GM12864 (cell line): Measurements from ENCODE around the gene SLC66A1.

Experiments used
- DNase-seq: peaks from one replicate; pipeline ENCODE4 v3.0.0-alpha.2; 2011; ENCODE audit warnings: low read depth
- H3K4me3 ChIP-seq: 2 replicates; pipeline ENCODE4 v1.5.1; 2011; ENCODE audit warnings: mild to moderate bottlenecking, low read depth, low read length, control low read depth
- TF ChIP-seq, protein P1 (sequence below): IDR thresholded peaks from 2 replicates; pipeline ENCODE4 v1.5.1; 2011; ENCODE audit warnings: low read depth, mild to moderate bottlenecking, moderate library complexity, low read length, control low read depth, inconsistent platforms; ENCODE audit errors: missing control alignments

Gene SLC66A1

DNA sequence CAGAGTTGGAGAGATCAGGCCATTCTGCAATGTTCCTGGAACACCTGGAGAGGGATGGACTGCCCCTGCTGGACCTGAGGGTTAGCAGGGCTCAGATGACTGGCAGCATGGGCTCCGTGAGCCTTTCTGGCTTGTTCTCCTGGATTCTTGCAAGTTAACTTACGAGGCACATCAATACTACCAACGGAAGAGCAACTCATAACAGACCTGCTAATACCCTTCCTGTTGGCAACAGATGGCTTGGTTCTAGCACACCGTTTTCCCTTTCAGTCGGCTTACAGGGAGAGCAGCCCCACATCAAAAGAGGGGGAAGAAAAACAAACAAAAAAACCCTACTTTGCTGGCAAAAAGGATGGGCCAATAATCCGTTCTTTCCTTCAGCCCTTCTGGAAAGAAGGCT is 47.9 kb downstream of the SLC66A1 start:
- TF ChIP-seq, protein P1, sequence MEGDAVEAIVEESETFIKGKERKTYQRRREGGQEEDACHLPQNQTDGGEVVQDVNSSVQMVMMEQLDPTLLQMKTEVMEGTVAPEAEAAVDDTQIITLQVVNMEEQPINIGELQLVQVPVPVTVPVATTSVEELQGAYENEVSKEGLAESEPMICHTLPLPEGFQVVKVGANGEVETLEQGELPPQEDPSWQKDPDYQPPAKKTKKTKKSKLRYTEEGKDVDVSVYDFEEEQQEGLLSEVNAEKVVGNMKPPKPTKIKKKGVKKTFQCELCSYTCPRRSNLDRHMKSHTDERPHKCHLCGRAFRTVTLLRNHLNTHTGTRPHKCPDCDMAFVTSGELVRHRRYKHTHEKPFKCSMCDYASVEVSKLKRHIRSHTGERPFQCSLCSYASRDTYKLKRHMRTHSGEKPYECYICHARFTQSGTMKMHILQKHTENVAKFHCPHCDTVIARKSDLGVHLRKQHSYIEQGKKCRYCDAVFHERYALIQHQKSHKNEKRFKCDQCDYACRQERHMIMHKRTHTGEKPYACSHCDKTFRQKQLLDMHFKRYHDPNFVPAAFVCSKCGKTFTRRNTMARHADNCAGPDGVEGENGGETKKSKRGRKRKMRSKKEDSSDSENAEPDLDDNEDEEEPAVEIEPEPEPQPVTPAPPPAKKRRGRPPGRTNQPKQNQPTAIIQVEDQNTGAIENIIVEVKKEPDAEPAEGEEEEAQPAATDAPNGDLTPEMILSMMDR: no peak
- DNase-seq: no peak
- H3K4me3 ChIP-seq: no peak overlapping the region

DNA sequence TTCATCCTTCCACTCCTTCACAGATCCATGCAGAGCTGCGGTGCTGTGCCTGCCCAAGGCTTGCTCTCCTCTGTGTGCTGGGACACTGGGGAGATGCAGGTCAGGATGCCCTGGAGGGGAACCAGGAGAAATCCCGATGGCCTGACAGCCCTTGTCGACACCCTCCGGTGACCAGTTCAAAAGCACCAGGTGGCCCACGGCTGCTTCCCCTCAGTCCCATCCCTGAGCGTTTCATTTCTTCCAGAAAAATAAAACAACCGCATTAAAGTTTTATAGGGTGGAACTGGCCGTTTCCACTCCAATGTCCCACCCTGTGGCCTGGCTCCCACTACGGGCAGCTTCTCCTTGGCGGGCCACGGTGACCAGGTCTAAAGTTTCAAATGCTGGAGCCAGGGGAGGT is 48.3 kb downstream of the SLC66A1 start:
- TF ChIP-seq, protein P1: no peak
- no peak overlapping the region for H3K4me3 ChIP-seq
- no peak for DNase-seq

DNA sequence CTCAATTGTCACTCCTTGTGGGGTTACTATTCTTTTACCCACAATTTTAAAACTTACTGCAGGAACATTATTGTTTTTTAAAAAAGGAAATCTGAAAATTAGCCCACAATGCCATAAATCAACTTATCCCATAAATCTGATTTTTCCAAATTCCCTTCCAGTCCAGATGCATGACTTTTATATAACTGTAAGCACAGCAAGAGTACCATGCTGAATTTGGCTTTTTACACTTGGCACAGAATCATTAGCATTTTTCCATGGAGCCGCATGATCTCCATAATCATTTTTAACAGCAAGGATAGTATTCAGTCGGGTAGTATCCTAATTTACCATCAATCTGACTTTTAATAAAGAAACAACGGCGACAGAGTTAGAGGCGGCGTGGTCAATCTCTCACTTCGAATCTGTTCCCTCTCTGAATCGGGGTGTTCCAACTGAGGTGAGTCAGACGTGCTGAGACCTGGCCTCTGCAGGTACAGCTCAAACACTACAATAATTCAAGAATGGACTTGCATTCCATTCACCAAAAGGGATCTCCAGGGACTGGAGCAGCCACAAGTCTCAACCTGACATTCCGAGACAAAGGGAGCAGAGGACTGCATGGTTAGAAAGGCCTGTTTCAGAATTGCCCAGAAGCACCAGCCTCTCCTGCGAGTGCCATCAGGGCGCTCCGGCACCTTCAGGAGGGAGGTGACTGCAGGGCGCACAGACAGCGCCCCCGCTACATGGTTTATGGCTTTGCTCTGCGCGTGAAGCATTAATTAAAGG is 48.9 kb downstream of the SLC66A1 start:
- no peak for DNase-seq
- TF ChIP-seq, protein P1: no peak
- H3K4me3 ChIP-seq: no peak overlapping the region

GRCh38 chr1:19361611-19362147 is 49.6 kb downstream of the SLC66A1 start:
- H3K4me3 ChIP-seq: no peak overlapping the region
- DNase-seq: no peak
- TF ChIP-seq, protein P1: no peak

DNA sequence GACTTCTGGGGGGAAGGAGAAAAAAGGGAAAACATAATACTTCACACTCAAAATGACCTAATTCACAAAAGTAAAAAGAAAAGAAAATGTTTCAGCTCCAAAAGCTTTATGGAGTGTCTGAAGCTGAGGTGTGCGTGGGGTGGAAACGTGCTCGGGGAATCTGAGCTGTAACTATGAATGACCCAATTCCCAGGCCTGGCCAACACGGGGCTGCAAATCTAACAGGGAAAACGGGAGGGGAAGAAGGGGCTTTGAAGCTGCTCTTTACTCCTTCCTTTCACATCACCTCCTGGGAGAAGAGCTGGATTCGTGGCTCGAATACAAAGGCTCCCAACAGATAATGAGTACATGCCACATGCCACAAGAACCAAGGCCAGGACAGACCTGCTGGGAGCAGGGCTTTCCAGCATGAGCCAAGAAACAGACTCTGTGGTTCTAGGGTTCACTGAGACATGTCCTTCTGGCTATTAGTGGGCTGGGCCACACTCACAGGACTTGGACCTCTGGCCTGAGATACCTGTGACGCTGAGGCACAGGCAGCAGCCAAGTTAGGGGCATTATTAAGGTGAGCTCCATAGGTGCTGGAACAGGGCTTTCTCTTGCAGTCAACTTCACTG is 51.5 kb downstream of the SLC66A1 start:
- H3K4me3 ChIP-seq: no peak overlapping the region
- DNase-seq: no peak
- TF ChIP-seq, protein P1: no peak

DNA sequence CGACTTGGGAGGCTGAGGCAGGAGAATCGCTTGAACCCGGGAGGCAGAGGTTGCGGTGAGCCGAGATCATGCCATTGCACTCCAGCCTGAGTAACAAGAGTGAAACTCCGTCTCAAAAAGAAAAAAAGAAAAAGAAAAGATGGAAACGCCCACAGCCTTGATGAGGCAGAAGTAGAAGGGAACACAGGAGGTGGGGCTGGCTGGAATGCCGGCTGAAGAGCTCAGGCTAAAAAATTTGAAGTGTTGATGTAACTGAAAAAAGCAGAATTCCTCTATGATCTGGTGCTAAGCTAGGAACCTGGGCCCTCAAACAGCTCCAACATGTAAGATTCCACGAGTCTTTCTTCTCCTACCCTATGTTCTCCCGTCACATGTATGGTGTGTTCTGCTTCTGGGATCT is 53.6 kb downstream of the SLC66A1 start:
- DNase-seq: no peak
- TF ChIP-seq, protein P1: no peak
- no peak overlapping the region for H3K4me3 ChIP-seq
